Astrocyte of the cerebellum (primary cell): ENCODE results near the gene AP5M1.
"Not testable (repeated sequence)": the region's sequence is repeated elsewhere in the genome, so short reads cannot be mapped to it uniquely, and the experiment has no call there.

Experiments used
- DNase-seq: peaks from one replicate; pipeline ENCODE4 v3.0.0-alpha.2; 2011; ENCODE audit warnings: low read depth
- H3K4me3 ChIP-seq: 2 replicates; pipeline ENCODE4 v1.5.1; 2011; ENCODE audit warnings: mild to moderate bottlenecking, low read depth, low read length, moderate library complexity
- CTCF ChIP-seq: IDR thresholded peaks from 2 replicates; pipeline ENCODE4 v1.5.1; 2012; ENCODE audit warnings: low read length, low read depth, moderate library complexity, mild to moderate bottlenecking; ENCODE audit errors: missing control alignments
- in situ Hi-C: cut with HindIII; loops from 2 replicates; pipeline ENCODE4 v1.10.0; 2017; ENCODE audit warnings: low sequenced_read_pairs

Gene AP5M1

DNA sequence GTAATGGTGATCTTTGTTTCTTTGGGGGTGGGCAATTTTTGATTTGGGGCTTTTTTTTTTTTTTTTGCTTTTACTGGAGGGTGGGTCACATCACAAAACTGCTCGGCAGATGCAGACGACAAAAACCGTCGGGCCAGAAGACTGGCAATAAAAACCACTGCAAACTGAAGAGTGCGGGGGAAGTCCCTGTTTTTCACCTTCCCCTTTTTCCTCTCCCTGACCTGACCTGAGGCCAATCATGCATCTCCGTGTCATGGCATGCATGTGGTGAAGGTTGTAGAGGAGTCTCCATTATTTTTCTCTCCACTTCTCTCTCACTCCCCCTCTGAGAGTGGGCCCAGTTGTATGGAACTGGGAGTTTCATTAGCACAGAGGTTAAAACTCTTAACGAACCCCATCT, 57.5 kb downstream of the AP5M1 start:
- no peak overlapping the region for H3K4me3 ChIP-seq
- in situ Hi-C loops, result no loop called here
- TF ChIP-seq CTCF, result no peak
- no peak for DNase-seq

- H3K4me3 ChIP-seq, result no peak overlapping the region
- in situ Hi-C loops, result no loop called here
- no peak for DNase-seq
- no peak for TF ChIP-seq CTCF
Observed at GRCh38 chr14:57329833-57330232, 61.1 kb downstream of the AP5M1 start.

DNA sequence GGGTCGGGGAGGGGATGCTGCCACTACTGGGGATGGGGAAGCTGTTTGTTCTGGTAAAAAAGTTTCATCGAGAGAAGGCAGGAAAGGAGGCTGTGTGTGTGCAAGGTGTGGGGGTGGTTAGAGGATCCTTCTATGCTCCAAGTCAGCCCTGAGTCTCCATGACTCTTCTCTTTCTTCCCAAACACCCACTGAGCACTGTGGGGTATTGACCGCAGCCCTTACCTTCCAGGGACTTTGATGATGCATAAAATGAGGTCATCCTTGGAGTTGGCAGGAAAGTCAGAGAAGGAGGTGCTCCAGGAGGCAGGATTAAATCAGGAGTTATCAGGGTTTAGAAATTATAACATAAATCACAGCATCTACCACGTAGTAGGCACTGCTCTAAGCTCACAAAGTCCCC, 63.7 kb downstream of the AP5M1 start:
- H3K4me3 ChIP-seq, in situ Hi-C loops: not testable (repeated sequence)
- peak; percentile 69 for DNase-seq

DNA sequence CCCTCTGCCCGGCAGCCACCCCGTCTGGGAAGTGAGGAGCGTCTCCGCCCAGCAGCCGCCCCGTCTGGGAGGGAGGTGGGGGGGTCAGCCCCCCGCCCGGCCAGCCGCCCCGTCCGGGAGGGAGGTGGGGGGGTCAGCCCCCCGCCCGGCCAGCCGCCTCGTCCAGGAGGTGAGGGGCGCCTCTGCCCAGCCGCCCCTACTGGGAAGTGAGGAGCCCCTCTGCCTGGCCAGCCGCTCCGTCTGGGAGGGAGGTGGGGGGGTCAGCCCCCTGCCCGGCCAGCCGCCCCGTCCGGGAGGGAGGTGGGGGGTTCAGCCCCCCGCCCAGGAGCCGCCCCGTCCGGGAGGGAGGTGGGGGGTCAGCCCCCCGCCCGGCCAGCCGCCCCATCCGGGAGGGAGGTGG, 65.0 kb downstream of the AP5M1 start:
- in situ Hi-C loops, H3K4me3 ChIP-seq, DNase-seq: not testable (repeated sequence)

- H3K4me3 ChIP-seq, in situ Hi-C loops, DNase-seq: not testable (repeated sequence)
Observed at GRCh38 chr14:57343545-57344297, 75.0 kb downstream of the AP5M1 start.

- DNase-seq, result no peak
- H3K4me3 ChIP-seq, result no peak overlapping the region
- no peak for TF ChIP-seq CTCF
- in situ Hi-C loops, result no loop called here
Observed at GRCh38 chr14:57345106-57345505, 76.3 kb downstream of the AP5M1 start.

DNA sequence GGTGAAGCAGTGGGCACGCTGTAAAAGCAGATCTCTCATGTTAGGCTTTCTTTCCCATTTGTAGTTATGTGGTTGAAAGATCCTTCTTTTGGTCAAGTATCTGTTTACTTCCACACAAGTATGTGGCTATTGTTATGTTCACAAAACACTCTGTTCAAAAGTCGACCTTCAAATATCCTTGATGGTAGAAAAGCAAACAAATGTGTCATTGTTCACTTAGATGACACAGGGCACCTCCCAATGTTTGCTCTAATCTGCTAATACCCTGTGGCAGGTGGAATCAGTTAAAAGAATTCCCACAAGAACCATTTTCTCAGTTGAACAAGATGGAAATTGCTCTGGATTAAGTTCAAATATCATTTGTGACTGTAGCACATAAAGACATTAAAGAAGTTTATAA, 78.0 kb downstream of the AP5M1 start:
- DNase-seq, result no peak
- TF ChIP-seq CTCF, result no peak
- H3K4me3 ChIP-seq, result no peak overlapping the region
- in situ Hi-C loops, result no loop called here
